Measurements from ENCODE around the gene RAB39B. TPM values are rescaled to one million over a fixed set of nuclear protein-coding genes. Genes with fewer than 3 reads are reported as not detected.

The RAB39B gene
- total and polyA plus RNA-seq, 10 of the 15 experiments (the other 5 are each of a cell fraction or from before 2014, with no cell fraction given) = 1.6 to 8.6 (median 6.7) TPM

- TF ChIP-seq ZBTB4 (CRISPR knock-in tag; IDR thresholded peaks at IDR 0.05) (no peak), PAX5 (IDR thresholded peaks at IDR 0.05; ENCODE audit: borderline replicate concordance, low read depth, low read length) (no peak)
Measured at GRCh38 chrX:155231163-155231562, 33.1 kb downstream of the RAB39B start (continued).

GRCh38 chrX:155225774-155226173 is 38.5 kb downstream of the RAB39B start:
- intact Hi-C loops (cut with micrococcal nuclease; ENCODE audit: unreplicated experiment) (no loop called here), in situ Hi-C loops (cut with MboI) (no loop called here)
- SMC1A ChIA-PET (ENCODE audit: uncharacterized antibody, unreplicated experiment) = interaction anchor here (3.3 kb wide), 1 partner anchor 9 kb away, joined by 10 read pairs; the partner anchor contains the start of gene VBP1
- ATAC-seq (no peak), FAIRE-seq (no peak), DNase-seq (ENCODE audit: low read depth, low spot score) (no peak)
- peaks cover 2% of the 10 kb centered on the region for H3K79me2 ChIP-seq (ENCODE audit: control insufficient read depth, insufficient read depth, low read length)
- H3K27me3 ChIP-seq (replicated peaks in 1 of 2; ENCODE audit: control insufficient read depth in 2 of 2, insufficient read depth in 2 of 2, low read length in 1 of 2) = no peaks in the 10 kb centered on the region
- POLR2A ChIA-PET = interaction anchor here (2.1 kb wide), 1 partner anchor 9 kb away, joined by 11 read pairs; the partner anchor contains the start of gene VBP1
- H3K9me3 ChIP-seq (replicated peaks; ENCODE audit: control insufficient read depth, insufficient read depth, low read length) = no peaks in the 10 kb centered on the region
- whole genome bisulfite sequencing (ENCODE audit: insufficient coverage, insufficient replicate concordance, low lambda C conversion rate, missing lambda C conversion rate) = 53% methylated on average over 3 of the region's 3 CpGs
- no peak overlapping the region for H3K4me2 ChIP-seq (ENCODE audit: control insufficient read depth, insufficient read depth)
- no TSS peak for BruUV-seq (replicated peaks)
- no peak overlapping the region for H2AFZ ChIP-seq (ENCODE audit: control insufficient read depth, low read depth, low read length)
- H3K27ac ChIP-seq (ENCODE audit: control insufficient read depth, insufficient read depth) = no peak overlapping the region
- peaks cover 0 to 4% of the 10 kb centered on the region in 2 experiments; a peak in 3 of 4 replicates for H3K36me3 ChIP-seq (ENCODE audit: control insufficient read depth in 2 of 2, insufficient read depth in 2 of 2, low read length in 1 of 2)
- H3K9ac ChIP-seq (ENCODE audit: control insufficient read depth, insufficient read depth, low read length) = no peak overlapping the region
- RAD21 ChIA-PET (ENCODE audit: unreplicated experiment) = interaction anchor here (1.5 kb wide), 1 partner anchor 10 kb away, joined by 3 read pairs; no protein-coding TSS in a partner anchor
- H3K4me3 ChIP-seq = no peak overlapping the region
- CTCF ChIA-PET = interaction anchor here (1.0 to 1.4 kb wide), 3 partner anchors 8 to 245 kb away, joined by 3 to 4 read pairs (median 3); partner anchors contain the start of gene VBP1
- no peaks in the 10 kb centered on the region for H3K4me1 ChIP-seq (ENCODE audit: control insufficient read depth, insufficient read depth, low read length)
- no peaks in the 10 kb centered on the region for H4K20me1 ChIP-seq (ENCODE audit: control insufficient read depth, insufficient read depth)
- TF ChIP-seq RFX5 (IDR thresholded peaks at IDR 0.05; ENCODE audit: low read depth, low read length) = no peak
- TF ChIP-seq SIN3A (IDR thresholded peaks at IDR 0.05; ENCODE audit: low read depth, low read length) = no peak
- no peak for TF ChIP-seq ZBED1 (IDR thresholded peaks at IDR 0.05; ENCODE audit: borderline replicate concordance)
- TF ChIP-seq RELB (IDR thresholded peaks at IDR 0.05; ENCODE audit: low read depth) = no peak
- TF ChIP-seq ZNF687 (IDR thresholded peaks at IDR 0.05) = no peak
- no peak for TF ChIP-seq BHLHE40 (IDR thresholded peaks at IDR 0.05; ENCODE audit: borderline replicate concordance in 1 of 2, low read depth in 2 of 2, low read length in 1 of 2)
- no peak for TF ChIP-seq KAT2A (conservative IDR thresholded peaks at IDR 0.05; ENCODE audit: control insufficient read depth, low read depth, low read length)
- no peak for TF ChIP-seq SMARCA5 (IDR thresholded peaks at IDR 0.05)
- no peak for TF ChIP-seq ZNF24 (IDR thresholded peaks at IDR 0.05)
- no peak for TF ChIP-seq KDM1A (IDR thresholded peaks at IDR 0.05; ENCODE audit: borderline replicate concordance)
- no peak for TF ChIP-seq IRF5 (IDR thresholded peaks at IDR 0.05; ENCODE audit: borderline replicate concordance)

All from GM12878 (cell line).